Kidney (tissue), 14 donors: ENCODE results near the gene LMNTD1. TPM values are rescaled to one million over a fixed set of nuclear protein-coding genes. Genes with fewer than 3 reads are reported as not detected.

ENCODE experiments used
- DNase-seq, 5 donors: peaks; one replicate each; pipeline ENCODE4 v3.0.0-alpha.2; 2013 to 2020
- FAIRE-seq: peaks from 2 replicates; lab custom pipeline; 2012; peaks lifted over from hg19 to GRCh38; lab: Jason Lieb, UNC
- H3K27ac ChIP-seq, 2 donors: one replicate each; pipeline ENCODE4 v1.7.0; 2013; ENCODE audit warnings: low read depth in 2 of 2, low read length in 2 of 2, inconsistent platforms in 1 of 2
- H3K27me3 ChIP-seq: one replicate; pipeline ENCODE4 v1.7.1; 2013; ENCODE audit warnings: low read length, inconsistent platforms; ENCODE audit not compliant: control insufficient read depth, insufficient read depth
- H3K36me3 ChIP-seq, 3 donors: one replicate each; pipeline versions ENCODE4 v1.7.0 to v1.7.1; 2013; ENCODE audit warnings: low read length in 3 of 3, control low read depth in 1 of 3, inconsistent platforms in 1 of 3; ENCODE audit not compliant: insufficient read depth in 3 of 3, control insufficient read depth in 2 of 3
- H3K4me1 ChIP-seq, 3 donors: one replicate each; pipeline versions ENCODE4 v1.7.0 to v1.7.1; 2013; ENCODE audit warnings: low read length in 3 of 3, inconsistent platforms in 1 of 3, low read depth in 1 of 3; ENCODE audit not compliant: control insufficient read depth in 2 of 3, insufficient read depth in 2 of 3
- H3K4me3 ChIP-seq, 3 donors: one replicate each; pipeline versions ENCODE4 v1.7.0 to v1.8.1; 2013; ENCODE audit warnings: low read length in 3 of 3, control low read depth in 1 of 3, inconsistent platforms in 1 of 3
- H3K9ac ChIP-seq, 3 donors: one replicate each; pipeline versions ENCODE4 v1.7.0 to v1.7.1; 2013; ENCODE audit warnings: low read length in 3 of 3, control low read depth in 1 of 3, inconsistent platforms in 1 of 3
- H3K9me3 ChIP-seq, 3 donors: one replicate each; pipeline versions ENCODE4 v1.7.0 to v1.7.1; 2013; ENCODE audit warnings: low read length in 3 of 3, control low read depth in 1 of 3, inconsistent platforms in 1 of 3; ENCODE audit not compliant: control insufficient read depth in 2 of 3, insufficient read depth in 1 of 3
- CTCF ChIP-seq: IDR thresholded peaks from 3 replicates; pipeline ENCODE4 v1.5.1; 2012; ENCODE audit warnings: mild to moderate bottlenecking, moderate library complexity, borderline replicate concordance; ENCODE audit not compliant: insufficient read depth; ENCODE audit errors: extremely low read depth
- intact Hi-C: fragments of 100-400 bp; cut with DNase I; formaldehyde crosslinking; loops from one replicate; pipeline ENCODE4 v1.11.1; 2022
- polyA plus RNA-seq: library from polyadenylated mRNA; stranded (reverse); fragments of 350-450 nt; fragmentation: Illumina TruSeq; extraction: RNeasy Lipid Tissue Mini Kit (QIAGEN cat#74804); gene quantifications from one replicate; pipeline ENCODE4 v1.2.3, GENCODE V29; 2014; ENCODE audit warnings: low read depth, low replicate concordance; ENCODE audit not compliant: insufficient read depth
- total RNA-seq: library from RNA; stranded (reverse); fragmentation: NEBNext Ultra II Directional; extraction: Animal tissue kit (Norgen Biotek cat#: 25700); gene quantifications from one replicate; pipeline ENCODE4 v1.2.1, GENCODE V29; 2021
- donor health status: control.
- donor health status: control.
- donor health status: control.
- donor health status: control.
- donor health status: control.
- donor health status: DM: yes; HTN: yes; CAD: no.
- donor health status: Normal renal cell carcinoma (clear cell type).

LMNTD1 gene
- total and polyA plus RNA-seq, 2 donors from 2014 or later = not detected

GRCh38 chr12:25504744-25505143 lies 48.3 kb downstream of the LMNTD1 start:
- no peaks in the 10 kb centered on the region for H3K27me3 ChIP-seq
- intact Hi-C loops = no loop called here
- FAIRE-seq = no peak

GRCh38 chr12:25503666-25504065 lies 49.4 kb downstream of the LMNTD1 start:
- no peaks in the 10 kb centered on the region for H3K36me3 ChIP-seq
- TF ChIP-seq CTCF = no peak
- intact Hi-C loops = no loop called here
- no peak for DNase-seq
- no peaks in the 10 kb centered on the region for H3K4me1 ChIP-seq
- H3K27me3 ChIP-seq = no peaks in the 10 kb centered on the region
- H3K4me3 ChIP-seq = no peak overlapping the region
- FAIRE-seq = no peak
- no peak overlapping the region for H3K9ac ChIP-seq
- H3K9me3 ChIP-seq = no peaks in the 10 kb centered on the region
- no peak overlapping the region for H3K27ac ChIP-seq

More at GRCh38 chr12:25504744-25505143, 48.3 kb downstream of the LMNTD1 start:
- Histone ChIP-seq H3K9ac (no peak overlapping the region), H3K27ac (no peak overlapping the region), H3K36me3 (no peaks in the 10 kb centered on the region), H3K4me1 (no peaks in the 10 kb centered on the region), H3K4me3 (no peak overlapping the region), H3K9me3 (no peaks in the 10 kb centered on the region)
- no peak for TF ChIP-seq CTCF
- no peak for DNase-seq

- intact Hi-C loops = no loop called here
- TF ChIP-seq CTCF = no peak
- Histone ChIP-seq H3K27ac (no peak overlapping the region), H3K36me3 (no peaks in the 10 kb centered on the region), H3K27me3 (no peaks in the 10 kb centered on the region), H3K9ac (no peak overlapping the region), H3K4me3 (no peak overlapping the region), H3K9me3 (no peaks in the 10 kb centered on the region), H3K4me1 (no peaks in the 10 kb centered on the region)
- FAIRE-seq (no peak), DNase-seq (no peak)
Measured at GRCh38 chr12:25502596-25502995, 50.5 kb downstream of the LMNTD1 start.

- no peaks in the 10 kb centered on the region for H3K9me3 ChIP-seq
- no peak for FAIRE-seq
- no peak for TF ChIP-seq CTCF
Measured at GRCh38 chr12:25502118-25502517, 51.0 kb downstream of the LMNTD1 start.

More at GRCh38 chr12:25502118-25502517, 51.0 kb downstream of the LMNTD1 start:
- no peak for DNase-seq
- Histone ChIP-seq H3K4me1 (no peaks in the 10 kb centered on the region), H3K4me3 (no peak overlapping the region), H3K27ac (no peak overlapping the region), H3K9ac (no peak overlapping the region), H3K27me3 (no peaks in the 10 kb centered on the region), H3K36me3 (no peaks in the 10 kb centered on the region)
- intact Hi-C loops = no loop called here
